Fibroblast of lung (primary cell): ENCODE results near the gene CACYBP. TPM values are rescaled to one million over a fixed set of nuclear protein-coding genes. Genes with fewer than 3 reads are reported as not detected.

Source experiments
- DNase-seq, 2 donors: peaks; one replicate each; pipeline versions ENCODE4 v3.0.0 to v3.0.0-alpha.2; 2010; ENCODE audit warnings: low read depth in 2 of 2
- H2AFZ ChIP-seq: 2 replicates; pipeline ENCODE4 v1.5.1; 2012; ENCODE audit warnings: low read length, control low read depth, inconsistent platforms
- H3K27ac ChIP-seq: 2 replicates; pipeline ENCODE4 v1.5.1; 2011; ENCODE audit warnings: low read length, control low read depth; ENCODE audit not compliant: insufficient read depth
- H3K27me3 ChIP-seq: 2 replicates; pipeline ENCODE4 v1.5.1; 2011; ENCODE audit warnings: mild to moderate bottlenecking, low read length; ENCODE audit not compliant: control insufficient read depth, insufficient read depth
- H3K36me3 ChIP-seq: 2 replicates; pipeline ENCODE4 v1.5.1; 2011; ENCODE audit warnings: low read length; ENCODE audit not compliant: control insufficient read depth, insufficient read depth
- H3K4me1 ChIP-seq: 2 replicates; pipeline ENCODE4 v1.5.1; 2011; ENCODE audit warnings: low read length; ENCODE audit not compliant: control insufficient read depth, insufficient read depth; ENCODE audit errors: extremely low read depth
- H3K4me2 ChIP-seq: 2 replicates; pipeline ENCODE4 v1.5.1; 2011; ENCODE audit warnings: low read length, control low read depth; ENCODE audit not compliant: insufficient read depth; ENCODE audit errors: extremely low read depth
- H3K4me3 ChIP-seq, 4 experiments: fragments of 200-600 bp in 1 of 4; sonication (generic) in 1 of 4; replicated peaks in 1 of 4; 2 replicates each; pipeline ENCODE4 v1.5.1; 2011 to 2016; ENCODE audit warnings: low read length in 4 of 4, low read depth in 3 of 4, mild to moderate bottlenecking in 3 of 4, control low read depth in 2 of 4, inconsistent platforms in 1 of 4, mixed read lengths in 1 of 4; ENCODE audit not compliant: insufficient read depth in 1 of 4; ENCODE audit errors: control extremely low read depth in 1 of 4
- H3K79me2 ChIP-seq: 2 replicates; pipeline ENCODE4 v1.5.1; 2012; ENCODE audit warnings: mild to moderate bottlenecking, low read length, inconsistent platforms; ENCODE audit not compliant: control insufficient read depth, insufficient read depth
- H3K9ac ChIP-seq: 2 replicates; pipeline ENCODE4 v1.5.1; 2011; ENCODE audit warnings: mild to moderate bottlenecking, low read length, control low read depth; ENCODE audit not compliant: insufficient read depth
- H3K9me3 ChIP-seq: 2 replicates; pipeline ENCODE4 v1.5.1; 2012; ENCODE audit warnings: low read depth, low read length; ENCODE audit not compliant: control insufficient read depth, insufficient read depth
- H4K20me1 ChIP-seq: 2 replicates; pipeline ENCODE4 v1.5.1; 2011; ENCODE audit warnings: low read length; ENCODE audit not compliant: control insufficient read depth, insufficient read depth; ENCODE audit errors: extremely low read depth
- CTCF ChIP-seq, 2 donors: IDR thresholded peaks in 1 of 2; conservative IDR thresholded peaks in 1 of 2; 1 replicate in 1 of 2; 2 replicates in 1 of 2; pipeline ENCODE4 v1.5.1; 2011 to 2012; ENCODE audit warnings: low read length in 2 of 2, control low read depth in 1 of 2, inconsistent platforms in 1 of 2, low read depth in 1 of 2, mild to moderate bottlenecking in 1 of 2
- EZH2 ChIP-seq: IDR thresholded peaks from 2 replicates; pipeline ENCODE4 v1.5.1; 2012; ENCODE audit warnings: low read length, control low read depth, mild to moderate bottlenecking; ENCODE audit errors: missing control alignments
- polyA plus RNA-seq, 2 donors: library from polyadenylated mRNA; depleted of rRNA in 1 of 2; stranded (reverse) in 1 of 2; unstranded in 1 of 2; fragments of >200 nt; gene quantifications; 2 replicates each; pipeline ENCODE4 v1.2.1, GENCODE V29; 2011 to 2012; ENCODE audit warnings: missing spikeins in 1 of 2
- total RNA-seq: library from RNA; depleted of rRNA; stranded (reverse); fragments of >200 nt; gene quantifications from 2 replicates; pipeline ENCODE4 v1.2.1, GENCODE V29; 2014

Gene CACYBP
- total and polyA plus RNA-seq, 2 donors (not counting 1 experiment from before 2014, with no cell fraction given), result 55.6 to 238 TPM

DNA sequence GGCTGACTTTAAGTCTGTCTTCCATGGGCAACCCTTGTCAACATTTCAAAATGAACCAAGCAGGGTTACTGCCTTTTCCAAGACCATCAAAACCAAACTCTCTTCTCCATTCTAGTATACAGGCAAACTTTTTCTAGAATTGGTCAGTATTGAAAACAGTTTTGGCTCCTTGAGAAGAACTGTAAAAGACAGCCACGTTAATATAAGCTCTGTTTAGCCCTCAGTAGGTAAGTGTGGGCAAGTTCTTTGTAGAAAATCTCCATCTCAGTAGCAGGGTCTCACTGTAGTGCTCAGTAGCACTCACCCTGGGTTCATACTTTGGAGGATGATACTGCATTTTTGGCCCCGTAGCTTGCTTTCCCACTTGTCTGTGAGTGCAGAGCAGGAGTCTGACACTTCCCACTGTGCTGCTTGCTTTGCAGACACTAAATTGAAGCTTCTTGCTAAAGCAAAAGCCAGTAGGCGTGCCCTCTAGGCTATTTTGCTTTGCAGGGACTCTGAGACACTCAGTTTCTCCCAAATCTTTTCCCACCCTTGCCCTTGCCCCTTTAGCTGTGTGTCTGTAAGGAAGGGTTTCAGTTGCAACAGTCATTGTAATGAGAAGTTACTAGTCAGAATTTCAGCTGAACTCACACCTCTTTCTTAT, 34.3 kb upstream of the CACYBP start:
- Histone ChIP-seq H3K79me2 (no peaks in the 10 kb centered on the region), H4K20me1 (no peaks in the 10 kb centered on the region), H3K4me2 (no peak overlapping the region), H3K36me3 (no peaks in the 10 kb centered on the region), H3K27ac (no peak overlapping the region), H2AFZ (no peak overlapping the region), H3K9me3 (no peaks in the 10 kb centered on the region), H3K9ac (no peak overlapping the region), H3K4me3 (no peak overlapping the region), H3K27me3 (no peaks in the 10 kb centered on the region), H3K4me1 (no peaks in the 10 kb centered on the region)
- no peak for DNase-seq
- TF ChIP-seq CTCF (conservative IDR thresholded peaks at IDR 0.05 in 1 of 2, IDR thresholded peaks at IDR 0.05 in 1 of 2; ENCODE audit: low read depth in 1 of 2, low read length in 2 of 2) (no peak), EZH2 (no peak)

DNA sequence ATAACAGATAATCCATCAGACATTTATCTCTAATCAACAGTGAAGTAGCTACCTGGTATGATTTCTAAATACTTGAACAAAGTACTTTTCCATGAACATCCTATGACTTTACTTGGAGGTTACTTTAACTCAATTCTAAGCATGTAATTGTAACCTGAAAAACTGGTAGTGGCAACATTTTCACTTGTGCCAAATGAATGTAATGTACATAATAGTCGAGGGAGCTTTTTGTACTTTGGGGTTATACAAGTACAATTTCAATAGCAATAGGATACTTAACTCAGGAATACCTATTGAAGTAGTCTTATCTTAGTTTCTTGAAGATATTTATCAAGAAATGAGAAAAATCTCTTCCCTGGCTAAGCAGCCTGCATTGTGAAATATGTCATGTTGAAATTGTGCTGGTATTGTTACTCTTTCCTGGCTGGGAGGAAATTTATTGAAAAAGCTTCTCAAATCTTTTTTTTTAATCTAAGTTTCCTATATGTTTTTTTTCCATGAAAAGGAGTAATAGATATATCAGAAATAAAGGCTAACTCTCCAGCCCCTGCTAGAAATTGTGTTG, 33.7 kb upstream of the CACYBP start:
- H3K4me1 ChIP-seq, result no peaks in the 10 kb centered on the region

More for the DNA sequence above, 33.7 kb upstream of the CACYBP start:
- H3K27ac ChIP-seq, result no peak overlapping the region
- H4K20me1 ChIP-seq, result no peaks in the 10 kb centered on the region
- H2AFZ ChIP-seq, result no peak overlapping the region
- no peak overlapping the region for H3K4me3 ChIP-seq
- H3K27me3 ChIP-seq, result no peaks in the 10 kb centered on the region
- no peaks in the 10 kb centered on the region for H3K79me2 ChIP-seq
- no peaks in the 10 kb centered on the region for H3K9me3 ChIP-seq
- no peak for DNase-seq
- H3K36me3 ChIP-seq, result no peaks in the 10 kb centered on the region
- no peak overlapping the region for H3K9ac ChIP-seq
- TF ChIP-seq EZH2, result no peak
- TF ChIP-seq CTCF (conservative IDR thresholded peaks at IDR 0.05 in 1 of 2, IDR thresholded peaks at IDR 0.05 in 1 of 2; ENCODE audit: low read depth in 1 of 2, low read length in 2 of 2), result no peak
- no peak overlapping the region for H3K4me2 ChIP-seq
